Mammary epithelial cell (primary cell): ENCODE data around the gene C1orf35.

ENCODE experiments used
- CTCF ChIP-seq, 2 donors: IDR thresholded peaks in 1 of 2; conservative IDR thresholded peaks in 1 of 2; 2 replicates each; pipeline ENCODE4 v1.5.1; 2011 to 2012; ENCODE audit warnings: inconsistent platforms in 2 of 2, low read length in 2 of 2, mild to moderate bottlenecking in 2 of 2, control low read depth in 1 of 2, low read depth in 1 of 2; ENCODE audit not compliant: insufficient read depth in 1 of 2; ENCODE audit errors: extremely low read depth in 1 of 2
- EZH2 ChIP-seq: IDR thresholded peaks from 2 replicates; pipeline ENCODE4 v1.6.1; 2012; ENCODE audit warnings: low read length, inconsistent platforms, borderline replicate concordance

- TF ChIP-seq CTCF (conservative IDR thresholded peaks at IDR 0.05 in 1 of 2, IDR thresholded peaks at IDR 0.05 in 1 of 2; ENCODE audit: extremely low read depth in 1 of 2, insufficient read depth in 1 of 2, low read depth in 1 of 2, low read length in 2 of 2) (no peak), EZH2 (no peak)
Observed at GRCh38 chr1:228131766-228132165, 28.6 kb upstream of the C1orf35 start.
